Superior temporal gyrus (tissue), 1 donor: ENCODE measurements around the gene FAM117A.
"Not testable (repeated sequence)": the region's sequence is repeated elsewhere in the genome, so short reads cannot be mapped to it uniquely, and the experiment has no call there.

Source experiments
- DNase-seq: peaks from one replicate; pipeline ENCODE4 v3.0.0-alpha.2; 2016; ENCODE audit errors: extremely low spot score

FAM117A gene

GRCh38 chr17:49677933-49678847 is 85.7 kb downstream of the FAM117A start, which contains the start of gene SPOP:
TSS of gene SPOP (minus strand) at chr17:49678097. CDS start at chr17:49622810, 55,287 bp downstream.
- peak; percentile 99 for DNase-seq

DNA sequence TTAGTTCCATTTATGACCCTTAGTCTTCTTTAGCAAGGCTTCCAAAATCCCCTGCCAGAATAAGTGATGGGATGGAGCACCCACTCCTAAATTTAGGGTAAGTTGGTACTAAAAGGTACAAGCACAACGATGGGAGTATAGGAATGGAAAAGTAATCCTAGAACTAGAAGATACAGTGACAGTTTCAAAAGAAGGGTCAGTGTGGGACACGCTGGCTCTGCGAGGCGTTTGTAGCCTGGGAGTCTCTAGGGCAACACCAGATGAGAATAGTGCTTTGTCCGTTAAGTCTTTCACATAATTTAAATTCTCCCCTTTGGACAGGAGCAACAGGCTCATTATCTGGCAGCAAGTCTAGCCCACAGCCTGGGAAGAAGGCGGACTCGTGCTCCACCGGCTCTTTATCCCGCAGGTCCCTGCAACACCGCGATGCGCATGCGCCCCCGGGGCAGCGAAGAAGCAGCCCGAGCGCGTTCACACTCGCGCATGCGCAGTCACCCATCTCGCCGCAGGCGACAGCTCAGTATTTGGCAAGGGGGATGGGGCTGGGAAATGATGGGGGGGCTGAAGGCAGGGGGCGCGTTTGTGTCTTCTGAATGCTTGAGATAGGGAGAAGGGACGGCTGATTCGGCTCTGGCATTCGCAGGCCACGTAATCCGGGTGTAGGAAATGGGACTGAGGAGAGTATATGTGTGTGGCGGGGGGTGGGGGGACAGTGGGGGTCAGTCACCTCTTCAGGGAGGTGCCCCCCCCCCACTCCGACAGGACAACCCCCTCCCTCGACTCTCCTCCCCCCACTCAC is 86.6 kb downstream of the FAM117A start:
- peak; percentile 94 for DNase-seq

GRCh38 chr17:49676276-49676868 is 87.6 kb downstream of the FAM117A start:
- DNase-seq, result no peak

- DNase-seq, result peak; percentile 5
Observed at GRCh38 chr17:49674507-49674906, 89.4 kb downstream of the FAM117A start.

- not testable (repeated sequence) for DNase-seq
Observed at GRCh38 chr17:49673679-49674078, 90.3 kb downstream of the FAM117A start.

GRCh38 chr17:49670641-49671040 is 93.3 kb downstream of the FAM117A start:
- no peak for DNase-seq

DNA sequence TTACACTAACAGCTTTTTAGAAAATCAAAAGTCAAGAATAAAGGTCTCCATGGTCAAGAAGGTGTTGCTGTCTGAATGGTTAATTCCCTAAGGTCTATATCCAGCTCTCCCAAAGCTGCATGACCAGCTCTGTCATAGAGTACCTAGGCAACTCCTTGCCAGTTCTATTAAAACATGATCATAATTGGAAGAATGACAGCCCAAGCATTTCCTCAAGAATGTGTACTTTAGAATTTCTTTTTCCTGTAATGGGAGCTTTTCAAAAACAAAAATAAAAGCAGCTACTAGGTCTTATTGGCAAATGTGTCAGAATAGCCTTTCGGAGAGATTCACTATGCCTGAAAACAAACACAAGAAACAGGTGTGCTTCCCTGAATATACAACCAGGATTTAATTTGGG is 93.9 kb downstream of the FAM117A start:
- no peak for DNase-seq

- no peak for DNase-seq
Observed at GRCh38 chr17:49667854-49668253, 96.1 kb downstream of the FAM117A start.

DNA sequence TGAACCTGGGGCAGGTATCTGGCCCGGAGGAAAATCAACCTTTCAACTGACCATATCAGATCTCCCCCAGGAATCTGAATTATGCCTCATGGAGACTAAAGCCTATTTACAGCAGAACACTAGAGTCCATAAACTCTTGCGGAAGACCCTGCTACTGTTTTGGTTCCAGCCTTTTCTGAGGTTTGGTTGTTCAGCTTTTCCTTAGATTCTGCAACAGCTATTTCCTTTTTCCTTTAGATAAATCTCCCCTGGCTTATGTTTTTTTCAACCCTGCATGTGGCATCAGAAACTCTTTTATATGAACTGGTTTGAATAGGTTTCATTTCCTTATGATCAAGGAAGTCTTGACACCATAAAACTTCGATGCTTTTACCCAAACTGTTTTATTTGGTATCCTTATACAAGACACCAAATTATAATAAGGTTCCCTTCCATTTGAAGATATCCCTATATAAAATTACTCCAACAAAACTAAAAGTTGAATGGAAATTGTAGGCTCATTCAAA is 99.2 kb downstream of the FAM117A start:
- DNase-seq, result no peak
